AG09319 (cell line): ENCODE data around the gene ARHGAP26.

Source experiments
- DNase-seq: peaks from one replicate; pipeline ENCODE4 v3.0.0-alpha.2; 2010; ENCODE audit warnings: low read depth; ENCODE audit errors: extremely low read depth
- TF ChIP-seq, protein P1 (sequence below): IDR thresholded peaks from 2 replicates; pipeline ENCODE4 v1.5.1; 2011; ENCODE audit warnings: low read depth, mild to moderate bottlenecking, inconsistent platforms, low read length, moderate library complexity

ARHGAP26 gene

DNA sequence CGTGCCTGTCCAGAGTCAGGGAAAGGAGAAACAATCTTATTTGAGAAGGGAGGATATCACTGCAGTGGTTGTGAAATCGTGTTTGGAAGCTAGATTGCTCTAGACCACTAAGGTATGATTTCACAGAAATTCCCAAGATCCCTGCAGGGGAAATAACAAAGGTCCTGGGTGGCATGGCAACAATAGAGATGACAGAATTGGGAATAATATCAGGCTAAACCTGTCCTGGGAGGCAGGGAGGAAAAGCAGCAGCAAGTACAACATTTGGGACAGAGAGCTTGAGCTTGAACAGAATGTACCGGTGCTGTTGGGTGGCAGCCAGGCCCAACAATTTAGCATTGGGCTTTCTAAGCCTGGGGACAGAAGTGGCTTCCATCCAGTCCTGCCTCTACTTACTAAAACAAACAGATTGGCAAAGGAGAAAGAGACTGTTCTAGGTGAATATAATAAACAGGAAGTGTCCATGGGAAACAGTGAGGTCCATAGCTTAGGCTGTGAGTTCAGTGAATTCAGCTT is 17.0 kb upstream of the ARHGAP26 start:
- TF ChIP-seq, protein P1, sequence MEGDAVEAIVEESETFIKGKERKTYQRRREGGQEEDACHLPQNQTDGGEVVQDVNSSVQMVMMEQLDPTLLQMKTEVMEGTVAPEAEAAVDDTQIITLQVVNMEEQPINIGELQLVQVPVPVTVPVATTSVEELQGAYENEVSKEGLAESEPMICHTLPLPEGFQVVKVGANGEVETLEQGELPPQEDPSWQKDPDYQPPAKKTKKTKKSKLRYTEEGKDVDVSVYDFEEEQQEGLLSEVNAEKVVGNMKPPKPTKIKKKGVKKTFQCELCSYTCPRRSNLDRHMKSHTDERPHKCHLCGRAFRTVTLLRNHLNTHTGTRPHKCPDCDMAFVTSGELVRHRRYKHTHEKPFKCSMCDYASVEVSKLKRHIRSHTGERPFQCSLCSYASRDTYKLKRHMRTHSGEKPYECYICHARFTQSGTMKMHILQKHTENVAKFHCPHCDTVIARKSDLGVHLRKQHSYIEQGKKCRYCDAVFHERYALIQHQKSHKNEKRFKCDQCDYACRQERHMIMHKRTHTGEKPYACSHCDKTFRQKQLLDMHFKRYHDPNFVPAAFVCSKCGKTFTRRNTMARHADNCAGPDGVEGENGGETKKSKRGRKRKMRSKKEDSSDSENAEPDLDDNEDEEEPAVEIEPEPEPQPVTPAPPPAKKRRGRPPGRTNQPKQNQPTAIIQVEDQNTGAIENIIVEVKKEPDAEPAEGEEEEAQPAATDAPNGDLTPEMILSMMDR: no peak
- no peak for DNase-seq

GRCh38 chr5:142754031-142754430 is 16.1 kb upstream of the ARHGAP26 start:
- TF ChIP-seq, protein P1: no peak
- no peak for DNase-seq

DNA sequence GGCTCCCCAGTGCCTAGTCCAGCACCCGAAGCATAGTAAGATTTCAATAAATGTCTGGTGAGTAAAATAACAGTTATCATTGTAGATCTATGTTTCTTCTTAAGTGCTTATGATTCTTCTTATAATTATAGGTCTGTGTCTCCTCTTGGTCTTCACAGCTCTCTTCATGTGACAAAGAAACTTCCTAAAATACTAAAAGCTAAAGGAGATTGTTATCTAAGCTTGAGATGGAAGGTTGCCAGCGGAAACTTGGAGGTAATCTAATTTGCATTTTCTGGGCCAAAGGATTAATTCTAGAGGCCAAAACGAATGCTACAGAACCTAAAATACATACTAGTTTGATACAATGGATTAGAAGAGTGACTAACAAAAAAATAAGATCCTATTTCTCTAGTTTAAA is 13.6 kb upstream of the ARHGAP26 start:
- TF ChIP-seq, protein P1: no peak
- DNase-seq: no peak

GRCh38 chr5:142757564-142757963 is 12.6 kb upstream of the ARHGAP26 start:
- TF ChIP-seq, protein P1: no peak
- DNase-seq: no peak

- DNase-seq: no peak
- TF ChIP-seq, protein P1: no peak
Measured at GRCh38 chr5:142758062-142758795, 11.9 kb upstream of the ARHGAP26 start.

DNA sequence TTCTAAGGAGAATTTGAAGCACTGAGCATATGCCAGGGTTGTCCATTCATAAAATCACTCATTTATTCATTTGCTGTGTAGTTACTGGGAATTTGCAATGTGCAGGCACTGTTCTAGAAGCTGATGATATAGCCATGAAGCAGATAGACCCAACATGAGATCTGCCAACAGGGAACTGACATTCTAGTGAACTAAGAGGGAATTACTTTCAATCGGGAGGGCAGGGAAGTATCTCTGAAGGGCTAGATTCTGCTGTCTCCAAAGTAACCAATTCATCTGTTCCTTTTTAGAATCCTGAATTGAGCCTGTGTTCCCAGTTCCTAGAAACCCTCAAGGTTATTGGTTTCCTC is 11.4 kb upstream of the ARHGAP26 start:
- TF ChIP-seq, protein P1: no peak
- DNase-seq: no peak

- DNase-seq: no peak
- TF ChIP-seq, protein P1: no peak
Measured at GRCh38 chr5:142763701-142764100, 6.5 kb upstream of the ARHGAP26 start.
